ENCODE measurements around the gene AARS1. TPM values are rescaled to one million over a fixed set of nuclear protein-coding genes. Genes with fewer than 3 reads are reported as not detected.
"Not testable (repeated sequence)": the region's sequence is repeated elsewhere in the genome, so short reads cannot be mapped to it uniquely, and the experiment has no call there.

The AARS1 gene
- polyA plus RNA-seq, 4 donors, result 82.4 to 89.1 (median 86.2) TPM

GRCh38 chr16:70276392-70276791 lies 12.9 kb downstream of the AARS1 start:
- DNase-seq (ENCODE audit: low read depth in 4 of 4, low spot score in 2 of 4), result no peak

- no peak for DNase-seq (ENCODE audit: low read depth in 4 of 4, low spot score in 2 of 4)
Observed at GRCh38 chr16:70271696-70272095, 17.6 kb downstream of the AARS1 start.

DNA sequence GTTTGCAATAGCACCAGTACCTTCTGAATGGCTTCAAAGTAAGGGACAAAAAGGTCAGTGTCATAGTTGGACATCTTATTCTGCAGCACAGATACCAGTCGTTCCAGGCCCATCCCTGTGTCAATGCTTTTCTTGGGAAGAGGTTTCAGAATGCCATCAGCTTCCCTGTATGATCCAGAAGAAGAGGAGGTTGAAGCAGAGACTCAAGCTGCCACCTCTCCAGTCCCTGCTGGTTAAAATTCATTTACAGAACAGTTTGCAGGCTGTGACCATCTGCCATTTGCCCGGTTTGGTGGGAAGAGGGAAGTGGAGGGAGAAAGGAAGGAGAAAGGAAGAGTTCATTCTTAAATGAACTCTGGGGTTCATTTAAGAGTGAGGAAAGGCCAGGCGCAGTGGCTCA lies 19.1 kb downstream of the AARS1 start:
- DNase-seq (ENCODE audit: low read depth in 4 of 4, low spot score in 2 of 4), result no peak

DNA sequence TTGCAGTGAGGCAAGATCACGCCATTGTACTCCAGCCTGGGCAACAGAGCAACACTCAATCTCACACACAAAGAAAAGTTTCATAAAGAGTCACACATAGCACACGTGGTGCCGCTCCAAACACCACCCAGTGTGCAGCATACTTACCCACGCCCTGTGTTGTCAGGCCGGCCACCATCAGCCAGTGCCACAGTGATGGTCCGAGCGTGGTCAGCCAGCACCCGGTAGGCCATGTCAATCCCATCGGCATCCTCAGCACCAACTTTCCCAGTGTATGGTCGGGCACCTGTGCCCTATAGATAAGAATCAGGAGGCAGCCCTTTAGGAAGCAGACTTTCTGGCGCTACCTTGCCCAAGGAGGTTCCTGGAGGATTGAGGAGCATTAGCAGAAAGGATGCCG lies 19.8 kb downstream of the AARS1 start:
- DNase-seq (ENCODE audit: low read depth in 4 of 4, low spot score in 2 of 4), result no peak

DNA sequence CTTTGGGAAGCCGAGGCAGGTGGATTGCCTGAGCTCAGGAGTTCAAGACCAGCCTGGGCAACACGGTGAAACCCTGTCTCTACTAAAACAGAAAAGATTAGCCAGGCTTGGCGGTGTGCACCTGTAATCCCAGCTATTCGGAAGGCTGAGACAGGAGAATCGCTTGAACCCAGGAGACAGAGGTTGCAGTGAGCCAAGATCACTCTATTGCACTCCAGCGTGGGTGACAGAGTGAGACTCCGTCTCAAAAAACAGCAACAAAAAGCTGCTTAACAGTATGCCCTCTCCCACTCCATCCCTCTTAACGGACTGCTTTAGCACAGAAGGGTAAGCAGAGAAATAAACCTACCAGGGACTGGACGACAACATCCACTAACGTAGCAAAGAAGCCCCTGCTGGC lies 21.4 kb downstream of the AARS1 start:
- not testable (repeated sequence) for DNase-seq (ENCODE audit: low read depth in 4 of 4, low spot score in 2 of 4)

- no peak for DNase-seq (ENCODE audit: low read depth in 4 of 4, low spot score in 2 of 4)
Observed at GRCh38 chr16:70267516-70267915, 21.8 kb downstream of the AARS1 start.

GRCh38 chr16:70259903-70260302 lies 29.4 kb downstream of the AARS1 start:
- not testable (repeated sequence) for DNase-seq (ENCODE audit: low read depth in 4 of 4, low spot score in 2 of 4)

DNA sequence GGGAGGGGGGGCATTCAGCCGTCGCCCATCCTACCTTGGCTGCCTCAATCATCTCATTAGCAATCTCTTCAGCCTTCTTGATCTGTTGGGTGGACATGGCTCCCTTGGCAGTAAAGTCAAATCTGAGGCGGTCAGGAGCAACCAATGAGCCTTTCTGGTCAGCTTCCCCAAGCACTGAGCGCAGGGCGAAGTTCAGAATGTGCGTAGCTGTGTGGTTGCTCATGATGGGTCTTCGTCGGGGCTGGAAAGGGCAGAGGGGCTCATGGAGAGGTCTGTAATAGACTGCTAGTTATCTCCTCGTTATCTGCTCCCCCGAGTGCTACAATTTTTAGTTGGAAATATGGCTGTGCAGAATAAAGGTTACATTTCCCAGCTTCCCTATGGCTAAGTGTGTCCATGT lies 30.4 kb downstream of the AARS1 start:
- no peak for DNase-seq (ENCODE audit: low read depth in 4 of 4, low spot score in 2 of 4)

DNA sequence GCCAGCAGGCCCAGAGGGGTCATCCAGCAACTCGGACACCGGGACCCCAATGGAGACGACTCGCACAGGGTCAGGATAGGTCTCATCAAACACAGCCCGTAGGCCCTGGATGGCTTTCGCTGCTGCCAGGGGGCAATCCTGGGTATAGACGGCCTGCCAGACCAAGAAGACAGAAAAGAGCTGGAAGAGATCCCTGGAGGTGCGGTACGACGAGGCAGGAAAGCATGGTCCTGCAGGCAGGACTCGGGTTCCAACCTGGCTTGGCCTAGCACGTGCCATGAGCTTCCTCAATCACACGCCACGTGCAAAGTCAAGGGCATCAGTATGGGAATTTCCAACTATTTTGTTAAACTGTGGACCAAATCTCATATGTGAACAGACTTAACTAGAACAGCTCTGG lies 31.2 kb downstream of the AARS1 start:
- DNase-seq (ENCODE audit: low read depth in 4 of 4, low spot score in 2 of 4), result no peak

GRCh38 chr16:70257391-70257790 lies 31.9 kb downstream of the AARS1 start:
- no peak for DNase-seq (ENCODE audit: low read depth in 4 of 4, low spot score in 2 of 4)

- no peak for DNase-seq (ENCODE audit: low read depth in 4 of 4, low spot score in 2 of 4)
Observed at GRCh38 chr16:70255574-70255973, 33.7 kb downstream of the AARS1 start.

GRCh38 chr16:70254965-70255286 lies 34.4 kb downstream of the AARS1 start:
- DNase-seq (ENCODE audit: low read depth in 4 of 4, low spot score in 2 of 4), result no peak

GRCh38 chr16:70254180-70254964 lies 34.9 kb downstream of the AARS1 start:
- no peak for DNase-seq (ENCODE audit: low read depth in 4 of 4, low spot score in 2 of 4)

GRCh38 chr16:70253291-70254106 lies 35.8 kb downstream of the AARS1 start:
- no peak for DNase-seq (ENCODE audit: low read depth in 4 of 4, low spot score in 2 of 4)

GRCh38 chr16:70252355-70252988 lies 36.8 kb downstream of the AARS1 start:
- no peak for DNase-seq (ENCODE audit: low read depth in 4 of 4, low spot score in 2 of 4)

- peak; percentile 69 to 86 (median 79) for DNase-seq (ENCODE audit: low read depth in 4 of 4, low spot score in 2 of 4)
Observed at GRCh38 chr16:70251629-70252354, 37.5 kb downstream of the AARS1 start, which contains the start of gene EXOSC6. Gene EXOSC6, minus strand, starts transcription at chr16:70251940. Its CDS starts 40 bp downstream, at chr16:70251900.

GRCh38 chr16:70250748-70251628 lies 38.3 kb downstream of the AARS1 start:
- no peak for DNase-seq (ENCODE audit: low read depth in 4 of 4, low spot score in 2 of 4)

GRCh38 chr16:70249697-70250096 lies 39.6 kb downstream of the AARS1 start:
- DNase-seq (ENCODE audit: low read depth in 4 of 4, low spot score in 2 of 4), result not testable (repeated sequence)

GRCh38 chr16:70238773-70239172 lies 50.5 kb downstream of the AARS1 start:
- not testable (repeated sequence) for DNase-seq (ENCODE audit: low read depth in 4 of 4, low spot score in 2 of 4)

DNA sequence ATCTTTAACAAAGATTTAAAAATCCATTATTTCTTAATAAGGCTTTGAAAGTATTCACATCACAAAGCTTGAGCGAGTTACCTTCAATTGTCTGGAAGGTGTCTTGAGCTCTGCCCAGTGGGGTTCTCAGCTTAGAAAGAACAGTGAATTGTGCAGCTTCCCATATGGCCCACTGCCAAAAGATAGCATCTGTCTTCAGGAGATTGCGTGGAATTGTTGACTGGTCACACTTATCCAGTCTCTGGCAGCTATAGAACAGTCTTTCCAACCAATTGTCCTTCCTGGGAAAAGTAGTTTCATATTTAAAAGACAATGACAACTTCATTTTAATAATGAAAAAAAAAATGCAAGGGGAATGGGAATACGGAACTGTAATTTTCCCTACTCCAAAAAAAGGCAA lies 57.5 kb downstream of the AARS1 start:
- DNase-seq (ENCODE audit: low read depth in 4 of 4, low spot score in 2 of 4), result not testable (repeated sequence)

Measured in left renal cortex interstitium (tissue), 4 donors.